Panc1 (cell line): ENCODE data around the gene PRR35. TPM values are rescaled to one million over a fixed set of nuclear protein-coding genes. Genes with fewer than 3 reads are reported as not detected.

ENCODE experiments used
- ATAC-seq: fragments of 200-7000 bp; cut with Tn5 transposase; 2 replicates; pipeline ENCODE4 v1.9.1; 2020; ENCODE audit warnings: mild to moderate bottlenecking, moderate library complexity
- BruUV-seq: library from RNA; stranded (reverse); fragments of 400-500 nt; replicated peaks from 2 replicates; lab custom pipeline; 2021; lab: Mats Ljungman, UMichigan
- CTCF ChIA-PET: fragments of 300-600 bp; sonication (Branson Sonifier 250); formaldehyde crosslinking; loops from one replicate; lab custom pipeline; 2022; ENCODE audit warnings: antibody characterized with exemption; lab: Charles Lee
- POLR2A ChIA-PET: fragments of 300-600 bp; sonication (Branson Sonifier 250); formaldehyde crosslinking; loops from one replicate; lab custom pipeline; 2022; ENCODE audit warnings: antibody characterized with exemption; lab: Charles Lee
- DNase-seq: peaks from one replicate; pipeline ENCODE4 v3.0.0-alpha.2; 2010; ENCODE audit warnings: low read depth, low spot score
- H3K27ac ChIP-seq: 2 replicates; pipeline ENCODE4 v1.5.1; 2011; ENCODE audit warnings: mild to moderate bottlenecking, low read length, inconsistent platforms
- H3K27me3 ChIP-seq: fragments of 200-500 bp; sonication (Bioruptor generic); 2 replicates; pipeline ENCODE4 v1.6.0; 2014; ENCODE audit warnings: low read length, inconsistent platforms; ENCODE audit not compliant: control insufficient read depth, insufficient read depth
- H3K36me3 ChIP-seq: fragments of 200-500 bp; sonication (Bioruptor generic); 2 replicates; pipeline ENCODE4 v1.5.1; 2014; ENCODE audit warnings: inconsistent platforms, mild to moderate bottlenecking, low read length, moderate library complexity; ENCODE audit not compliant: control insufficient read depth, insufficient read depth
- H3K4me1 ChIP-seq: 2 replicates; pipeline ENCODE4 v1.5.1; 2011; ENCODE audit warnings: inconsistent platforms, mild to moderate bottlenecking, low read length, moderate library complexity; ENCODE audit not compliant: control insufficient read depth, insufficient read depth
- H3K4me3 ChIP-seq, 2 experiments: 2 replicates each; pipeline ENCODE4 v1.5.1; 2011 to 2012; ENCODE audit warnings: low read depth in 2 of 2, low read length in 2 of 2, mild to moderate bottlenecking in 2 of 2, inconsistent platforms in 1 of 2, moderate library complexity in 1 of 2
- H3K9me3 ChIP-seq: fragments of 200-500 bp; sonication (Bioruptor generic); 2 replicates; pipeline ENCODE4 v1.5.1; 2014; ENCODE audit warnings: low read depth, mild to moderate bottlenecking, inconsistent platforms, low read length, moderate library complexity; ENCODE audit not compliant: control insufficient read depth, insufficient read depth
- POLR2AphosphoS5 ChIP-seq: IDR thresholded peaks from 2 replicates; pipeline ENCODE4 v1.6.1; 2012; ENCODE audit warnings: mild to moderate bottlenecking, low read depth, low read length, moderate library complexity
- SIN3A ChIP-seq: IDR thresholded peaks from 2 replicates; pipeline ENCODE4 v1.6.1; 2012; ENCODE audit warnings: low read depth, mild to moderate bottlenecking, low read length, moderate library complexity, borderline replicate concordance; ENCODE audit not compliant: insufficient read depth
- TCF7L2 ChIP-seq: IDR thresholded peaks from 2 replicates; pipeline ENCODE4 v1.6.1; 2011; ENCODE audit warnings: mild to moderate bottlenecking, low read depth, low read length, inconsistent platforms
- in situ Hi-C: cut with HindIII; loops from 2 replicates; pipeline ENCODE4 v1.10.0; 2016; ENCODE audit warnings: low sequenced_read_pairs, low pct_unique_long_range_greater_than_20kb
- intact Hi-C: fragments of 100-400 bp; cut with micrococcal nuclease; formaldehyde crosslinking; loops from one replicate; pipeline ENCODE4 v1.10.0; 2022; ENCODE audit not compliant: unreplicated experiment
- total RNA-seq: library from RNA; stranded (reverse); gene quantifications from one replicate; pipeline ENCODE4 v1.2.1, GENCODE V29; 2021; ENCODE audit not compliant: unreplicated experiment
- TF ChIP-seq, protein P1 (sequence below), 2 experiments: IDR thresholded peaks; 2 replicates each; pipeline ENCODE4 v1.6.1; 2011 to 2012; ENCODE audit warnings: low read depth in 2 of 2, control low read depth in 1 of 2, low read length in 1 of 2, mild to moderate bottlenecking in 1 of 2, moderate library complexity in 1 of 2; ENCODE audit not compliant: insufficient read depth in 1 of 2
- TF ChIP-seq, protein P2 (sequence below): fragments of 450-650 bp; IDR thresholded peaks from 2 replicates; pipeline ENCODE4 v1.5.1; 2017; ENCODE audit warnings: mild to moderate bottlenecking

PRR35 gene
- total RNA-seq, 1 experiment from 2014 or later, result 2.2 TPM

DNA sequence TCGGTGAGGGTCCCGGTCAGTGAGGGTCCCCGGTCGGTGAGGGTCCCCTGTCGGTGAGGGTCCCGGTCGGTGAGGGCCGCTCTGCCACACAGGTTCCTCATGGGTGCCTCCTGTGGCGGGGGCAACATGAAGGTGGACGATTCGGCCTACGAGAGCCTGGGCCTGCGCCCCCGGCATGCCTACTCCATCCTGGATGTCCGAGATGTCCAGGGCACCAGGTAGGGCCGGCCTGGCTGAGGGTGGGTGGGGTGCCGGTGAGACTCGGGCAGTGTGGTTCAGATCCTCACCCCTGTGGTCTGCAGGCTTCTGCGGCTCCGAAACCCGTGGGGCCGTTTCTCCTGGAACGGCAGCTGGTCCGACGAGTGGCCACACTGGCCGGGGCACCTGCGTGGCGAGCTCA, 9.0 kb upstream of the PRR35 start:
- no TSS peak for BruUV-seq
- CTCF ChIA-PET, result no interaction called here
- in situ Hi-C loops, result no loop called here
- no peaks in the 10 kb centered on the region for H3K9me3 ChIP-seq
- ATAC-seq, result no peak
- no peaks in the 10 kb centered on the region for H3K27me3 ChIP-seq
- DNase-seq, result no peak
- H3K4me3 ChIP-seq, result no peak overlapping the region
- POLR2A ChIA-PET, result no interaction called here
- no peaks in the 10 kb centered on the region for H3K36me3 ChIP-seq
- H3K27ac ChIP-seq, result no peak overlapping the region
- TF ChIP-seq POLR2AphosphoS5, result no peak
- no peak for TF ChIP-seq TCF7L2
- TF ChIP-seq SIN3A, result no peak
- TF ChIP-seq, protein P1, sequence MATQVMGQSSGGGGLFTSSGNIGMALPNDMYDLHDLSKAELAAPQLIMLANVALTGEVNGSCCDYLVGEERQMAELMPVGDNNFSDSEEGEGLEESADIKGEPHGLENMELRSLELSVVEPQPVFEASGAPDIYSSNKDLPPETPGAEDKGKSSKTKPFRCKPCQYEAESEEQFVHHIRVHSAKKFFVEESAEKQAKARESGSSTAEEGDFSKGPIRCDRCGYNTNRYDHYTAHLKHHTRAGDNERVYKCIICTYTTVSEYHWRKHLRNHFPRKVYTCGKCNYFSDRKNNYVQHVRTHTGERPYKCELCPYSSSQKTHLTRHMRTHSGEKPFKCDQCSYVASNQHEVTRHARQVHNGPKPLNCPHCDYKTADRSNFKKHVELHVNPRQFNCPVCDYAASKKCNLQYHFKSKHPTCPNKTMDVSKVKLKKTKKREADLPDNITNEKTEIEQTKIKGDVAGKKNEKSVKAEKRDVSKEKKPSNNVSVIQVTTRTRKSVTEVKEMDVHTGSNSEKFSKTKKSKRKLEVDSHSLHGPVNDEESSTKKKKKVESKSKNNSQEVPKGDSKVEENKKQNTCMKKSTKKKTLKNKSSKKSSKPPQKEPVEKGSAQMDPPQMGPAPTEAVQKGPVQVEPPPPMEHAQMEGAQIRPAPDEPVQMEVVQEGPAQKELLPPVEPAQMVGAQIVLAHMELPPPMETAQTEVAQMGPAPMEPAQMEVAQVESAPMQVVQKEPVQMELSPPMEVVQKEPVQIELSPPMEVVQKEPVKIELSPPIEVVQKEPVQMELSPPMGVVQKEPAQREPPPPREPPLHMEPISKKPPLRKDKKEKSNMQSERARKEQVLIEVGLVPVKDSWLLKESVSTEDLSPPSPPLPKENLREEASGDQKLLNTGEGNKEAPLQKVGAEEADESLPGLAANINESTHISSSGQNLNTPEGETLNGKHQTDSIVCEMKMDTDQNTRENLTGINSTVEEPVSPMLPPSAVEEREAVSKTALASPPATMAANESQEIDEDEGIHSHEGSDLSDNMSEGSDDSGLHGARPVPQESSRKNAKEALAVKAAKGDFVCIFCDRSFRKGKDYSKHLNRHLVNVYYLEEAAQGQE (IDR thresholded peaks at IDR 0.05; ENCODE audit: insufficient read depth in 1 of 2, low read depth in 2 of 2, low read length in 1 of 2), result no peak
- TF ChIP-seq, protein P2, sequence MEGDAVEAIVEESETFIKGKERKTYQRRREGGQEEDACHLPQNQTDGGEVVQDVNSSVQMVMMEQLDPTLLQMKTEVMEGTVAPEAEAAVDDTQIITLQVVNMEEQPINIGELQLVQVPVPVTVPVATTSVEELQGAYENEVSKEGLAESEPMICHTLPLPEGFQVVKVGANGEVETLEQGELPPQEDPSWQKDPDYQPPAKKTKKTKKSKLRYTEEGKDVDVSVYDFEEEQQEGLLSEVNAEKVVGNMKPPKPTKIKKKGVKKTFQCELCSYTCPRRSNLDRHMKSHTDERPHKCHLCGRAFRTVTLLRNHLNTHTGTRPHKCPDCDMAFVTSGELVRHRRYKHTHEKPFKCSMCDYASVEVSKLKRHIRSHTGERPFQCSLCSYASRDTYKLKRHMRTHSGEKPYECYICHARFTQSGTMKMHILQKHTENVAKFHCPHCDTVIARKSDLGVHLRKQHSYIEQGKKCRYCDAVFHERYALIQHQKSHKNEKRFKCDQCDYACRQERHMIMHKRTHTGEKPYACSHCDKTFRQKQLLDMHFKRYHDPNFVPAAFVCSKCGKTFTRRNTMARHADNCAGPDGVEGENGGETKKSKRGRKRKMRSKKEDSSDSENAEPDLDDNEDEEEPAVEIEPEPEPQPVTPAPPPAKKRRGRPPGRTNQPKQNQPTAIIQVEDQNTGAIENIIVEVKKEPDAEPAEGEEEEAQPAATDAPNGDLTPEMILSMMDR, result no peak
- H3K4me1 ChIP-seq, result peaks cover 11% of the 10 kb centered on the region
- intact Hi-C loops, result no loop called here

DNA sequence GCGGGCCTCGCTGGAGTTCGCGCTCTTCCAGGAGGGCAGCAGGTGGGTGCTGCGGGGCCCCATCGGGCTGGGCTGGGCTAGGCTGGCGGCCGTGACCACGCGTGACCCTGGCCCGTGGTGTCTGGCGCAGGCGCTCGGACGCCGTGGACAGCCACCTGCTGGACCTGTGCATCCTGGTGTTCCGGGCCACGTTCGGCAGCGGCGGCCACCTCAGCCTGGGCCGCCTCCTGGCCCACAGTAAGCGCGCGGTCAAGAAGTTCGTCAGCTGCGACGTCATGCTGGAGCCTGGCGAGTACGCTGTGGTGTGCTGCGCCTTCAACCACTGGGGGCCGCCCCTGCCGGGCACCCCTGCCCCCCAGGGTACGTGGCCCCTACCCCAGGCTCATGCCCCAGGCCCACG, 8.0 kb upstream of the PRR35 start:
- CTCF ChIA-PET, result no interaction called here
- intact Hi-C loops (no loop called here), in situ Hi-C loops (no loop called here)
- Histone ChIP-seq H3K4me3 (no peak overlapping the region), H3K4me1 (peaks cover 11% of the 10 kb centered on the region), H3K9me3 (no peaks in the 10 kb centered on the region), H3K27ac (no peak overlapping the region), H3K27me3 (no peaks in the 10 kb centered on the region), H3K36me3 (no peaks in the 10 kb centered on the region)
- POLR2A ChIA-PET, result no interaction called here
- no peak for TF ChIP-seq SIN3A
- TF ChIP-seq, protein P2, result no peak
- no peak for TF ChIP-seq TCF7L2
- TF ChIP-seq, protein P1 (IDR thresholded peaks at IDR 0.05; ENCODE audit: insufficient read depth in 1 of 2, low read depth in 2 of 2, low read length in 1 of 2), result no peak
- TF ChIP-seq POLR2AphosphoS5, result no peak
- BruUV-seq, result no TSS peak
- no peak for DNase-seq
- ATAC-seq, result no peak
